CD8-positive, alpha-beta memory T cell (primary cell): ENCODE results near the gene SERHL2. TPM values are rescaled to one million over a fixed set of nuclear protein-coding genes. Genes with fewer than 3 reads are reported as not detected.
"Not testable (repeated sequence)": the region's sequence is repeated elsewhere in the genome, so short reads cannot be mapped to it uniquely, and the experiment has no call there.

Source experiments
- CTCF ChIA-PET: fragments of 350-600 bp; sonication (Branson Sonifier 250); formaldehyde crosslinking; loops from one replicate; lab custom pipeline; 2021; ENCODE audit warnings: antibody characterized with exemption; lab: Charles Lee
- POLR2A ChIA-PET: fragments of 350-600 bp; sonication (Branson Sonifier 250); formaldehyde crosslinking; loops from one replicate; lab custom pipeline; 2021; ENCODE audit warnings: antibody characterized with exemption; lab: Charles Lee
- DNase-seq, 5 donors: peaks; one replicate each; pipeline versions ENCODE4 v3.0.0 to v3.0.0-alpha.2; 2020 to 2022; ENCODE audit warnings: mixed read lengths in 1 of 5
- H3K27ac ChIP-seq: one replicate; pipeline ENCODE4 v1.7.0; 2013; ENCODE audit warnings: low read depth, mild to moderate bottlenecking, low read length, moderate library complexity
- H3K27me3 ChIP-seq: 2 replicates; pipeline ENCODE4 v1.7.0; 2013; ENCODE audit warnings: low read length, mild to moderate bottlenecking; ENCODE audit not compliant: insufficient read depth, poor library complexity, severe bottlenecking
- H3K36me3 ChIP-seq: 2 replicates; pipeline ENCODE4 v1.7.0; 2013; ENCODE audit warnings: mild to moderate bottlenecking, low read length, moderate library complexity; ENCODE audit not compliant: insufficient read depth
- H3K4me1 ChIP-seq: 2 replicates; pipeline ENCODE4 v1.7.0; 2013; ENCODE audit warnings: mild to moderate bottlenecking, low read length, moderate library complexity; ENCODE audit not compliant: insufficient read depth
- H3K4me3 ChIP-seq: 2 replicates; pipeline ENCODE4 v1.7.0; 2013; ENCODE audit warnings: mild to moderate bottlenecking, low read length
- H3K9me3 ChIP-seq: 2 replicates; pipeline ENCODE4 v1.7.0; 2013; ENCODE audit warnings: mild to moderate bottlenecking, low read length
- H3K27ac Mint-ChIP-seq, 8 donors: one replicate each; pipeline ENCODE4 v1.8.0; 2020 to 2021; ENCODE audit warnings: mixed read lengths in 8 of 8, mild to moderate bottlenecking in 6 of 8, inconsistent platforms in 3 of 8, moderate library complexity in 3 of 8
- H3K27me3 Mint-ChIP-seq, 2 donors: one replicate each; pipeline ENCODE4 v1.8.0; 2020 to 2021; ENCODE audit warnings: mixed read lengths in 2 of 2, mild to moderate bottlenecking in 1 of 2, moderate library complexity in 1 of 2
- H3K36me3 Mint-ChIP-seq, 3 donors: one replicate each; pipeline ENCODE4 v1.8.0; 2020 to 2021; ENCODE audit warnings: mixed read lengths in 3 of 3, inconsistent platforms in 1 of 3, mild to moderate bottlenecking in 1 of 3
- H3K4me1 Mint-ChIP-seq, 3 donors: one replicate each; pipeline ENCODE4 v1.8.0; 2020 to 2021; ENCODE audit warnings: mixed read lengths in 3 of 3, inconsistent platforms in 1 of 3, mild to moderate bottlenecking in 1 of 3
- H3K4me3 Mint-ChIP-seq, 7 donors: one replicate each; pipeline ENCODE4 v1.8.0; 2020 to 2021; ENCODE audit warnings: mixed read lengths in 7 of 7, mild to moderate bottlenecking in 6 of 7, moderate library complexity in 4 of 7, inconsistent platforms in 2 of 7
- H3K9me3 Mint-ChIP-seq, 5 donors: one replicate each; pipeline ENCODE4 v1.8.0; 2020 to 2022; ENCODE audit warnings: mixed read lengths in 5 of 5, mild to moderate bottlenecking in 3 of 5, moderate library complexity in 2 of 5, inconsistent platforms in 1 of 5
- polyA plus RNA-seq: library from polyadenylated mRNA; unstranded; fragments of 300-500 nt; fragmentation: Illumina TruSeq; gene quantifications from one replicate; pipeline ENCODE4 v1.2.3, GENCODE V29; 2021
- total RNA-seq, 2 experiments: library from RNA; stranded (reverse); gene quantifications; one replicate each; pipeline ENCODE4 v1.2.3, GENCODE V29; 2021

Gene SERHL2
- total and polyA plus RNA-seq, 3 experiments from 2014 or later: 0.60 to 1.4 (median 1.3) TPM

DNA sequence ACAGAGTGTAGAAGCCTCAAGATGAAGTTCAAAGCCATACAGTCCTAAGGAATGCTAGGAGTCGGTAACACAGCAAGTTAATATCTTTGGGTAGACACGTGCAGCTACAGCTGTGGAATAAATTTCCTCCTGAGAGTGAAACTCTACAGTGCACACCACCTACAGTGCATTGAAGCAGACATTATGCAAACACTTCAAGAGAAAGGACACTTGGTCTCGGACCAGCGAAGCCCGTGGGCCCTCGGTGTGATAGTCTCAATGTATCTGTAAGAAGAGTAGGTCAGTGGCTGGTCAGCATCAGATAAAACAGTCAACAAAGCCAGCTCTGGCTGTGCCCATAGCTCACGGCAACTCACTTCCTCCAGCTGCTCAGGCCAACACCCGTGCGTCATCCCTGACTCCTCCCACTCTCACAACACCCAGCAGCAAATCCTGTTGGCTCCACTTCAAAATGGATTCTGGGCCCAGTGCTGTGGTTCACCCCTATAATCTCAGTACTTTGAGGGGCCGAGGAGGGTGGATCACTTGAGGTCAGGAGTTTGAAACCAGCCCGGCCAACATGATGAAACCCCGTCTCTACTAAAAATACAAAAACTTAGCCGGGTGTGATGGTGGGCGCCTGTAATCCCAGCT, 16.4 kb upstream of the SERHL2 start:
- H3K4me1 ChIP-seq, H3K4me3 Mint-ChIP-seq, H3K27ac ChIP-seq, H3K9me3 ChIP-seq, H3K36me3 ChIP-seq, POLR2A ChIA-PET, H3K27me3 ChIP-seq, H3K9me3 Mint-ChIP-seq, H3K27me3 Mint-ChIP-seq, H3K4me3 ChIP-seq, H3K36me3 Mint-ChIP-seq, DNase-seq: not testable (repeated sequence)
- peaks cover 11 to 17% (median 11%) of the 10 kb centered on the region in 3 donors for H3K4me1 Mint-ChIP-seq
- H3K27ac Mint-ChIP-seq: peak overlapping the region in 2 of 8 donors; percentile 14 to 64
- CTCF ChIA-PET: interaction anchor here (1.2 kb wide), 1 partner anchor 7 kb away, joined by 3 read pairs; no protein-coding TSS in a partner anchor

DNA sequence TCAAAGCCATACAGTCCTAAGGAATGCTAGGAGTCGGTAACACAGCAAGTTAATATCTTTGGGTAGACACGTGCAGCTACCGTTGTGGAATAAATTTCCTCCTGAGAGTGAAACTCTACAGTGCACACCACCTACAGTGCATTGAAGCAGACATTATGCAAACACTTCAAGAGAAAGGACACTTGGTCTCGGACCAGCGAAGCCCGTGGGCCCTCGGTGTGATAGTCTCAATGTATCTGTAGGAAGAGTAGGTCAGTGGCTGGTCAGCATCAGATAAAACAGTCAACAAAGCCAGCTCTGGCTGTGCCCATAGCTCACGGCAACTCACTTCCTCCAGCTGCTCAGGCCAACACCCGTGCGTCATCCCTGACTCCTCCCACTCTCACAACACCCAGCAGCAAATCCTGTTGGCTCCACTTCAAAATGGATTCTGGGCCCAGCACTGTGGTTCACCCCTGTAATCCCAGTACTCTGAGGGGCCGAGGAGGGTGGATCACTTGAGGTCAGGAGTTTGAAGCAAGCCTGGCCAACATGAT, 14.5 kb upstream of the SERHL2 start:
- H3K9me3 ChIP-seq, H3K9me3 Mint-ChIP-seq, H3K4me3 Mint-ChIP-seq, H3K27me3 Mint-ChIP-seq, H3K27ac ChIP-seq, H3K4me1 ChIP-seq, H3K27ac Mint-ChIP-seq, H3K4me3 ChIP-seq, H3K27me3 ChIP-seq, POLR2A ChIA-PET, H3K4me1 Mint-ChIP-seq, H3K36me3 ChIP-seq, H3K36me3 Mint-ChIP-seq, CTCF ChIA-PET, DNase-seq: not testable (repeated sequence)

DNA sequence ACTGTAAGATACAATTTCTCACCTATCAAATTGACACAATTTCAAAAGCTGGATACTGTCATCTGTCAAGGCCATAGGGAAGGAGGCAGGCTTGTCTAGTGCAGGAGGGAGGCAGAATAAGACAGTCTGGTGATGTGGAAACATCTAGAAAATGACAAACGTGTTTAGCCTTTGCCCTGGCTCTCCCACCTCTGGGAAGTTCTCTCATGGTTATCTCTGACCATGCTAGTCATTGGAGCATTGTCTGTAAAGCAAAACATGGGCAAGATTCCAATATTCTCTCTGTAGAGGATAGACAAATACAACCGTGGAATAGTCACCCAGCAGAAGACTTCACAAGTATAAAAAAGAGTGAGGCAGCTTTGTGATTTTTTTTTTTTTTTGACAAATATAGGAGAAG, 9.1 kb upstream of the SERHL2 start:
- Histone ChIP-seq H3K27ac (no peak overlapping the region), H3K36me3 (no peaks in the 10 kb centered on the region), H3K9me3 (no peaks in the 10 kb centered on the region), H3K4me3 (no peak overlapping the region), H3K4me1 (no peaks in the 10 kb centered on the region), H3K27me3 (no peaks in the 10 kb centered on the region)
- Mint-ChIP-seq H3K36me3 (no peaks in the 10 kb centered on the region), H3K9me3 (no peaks in the 10 kb centered on the region), H3K27me3 (peaks cover 0 to 1% of the 10 kb centered on the region in 2 donors), H3K4me3 (no peak overlapping the region), H3K4me1 (no peaks in the 10 kb centered on the region), H3K27ac (no peak overlapping the region)
- no peak for DNase-seq
- ChIA-PET POLR2A (no interaction called here), CTCF (interaction anchor here (0.7 to 1.1 kb wide), 2 partner anchors 8 to 11 kb away, joined by 3 read pairs; no protein-coding TSS in a partner anchor)

DNA sequence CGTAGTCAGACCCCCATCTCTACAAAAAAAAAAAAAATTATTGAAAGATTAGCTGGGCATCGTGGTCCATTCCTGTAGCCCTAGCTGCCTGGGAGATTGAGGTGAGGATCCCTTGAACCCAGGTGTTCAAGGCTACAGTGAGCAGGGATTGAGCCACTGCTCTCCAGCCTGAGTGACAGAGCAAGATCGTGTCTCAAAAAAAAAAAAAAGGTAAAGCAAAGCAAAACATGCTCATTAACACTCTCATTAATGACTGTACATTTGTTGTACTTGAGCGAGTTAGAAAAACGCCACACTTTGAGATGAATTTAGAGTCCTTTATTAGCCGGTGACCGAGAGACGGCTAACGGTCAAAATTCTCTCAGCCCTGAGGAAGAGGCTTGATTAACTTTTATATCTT, 6.2 kb upstream of the SERHL2 start:
- Histone ChIP-seq H3K4me1 (peaks cover 3% of the 10 kb centered on the region), H3K27me3 (no peaks in the 10 kb centered on the region), H3K4me3 (no peak overlapping the region), H3K9me3 (no peaks in the 10 kb centered on the region), H3K27ac (no peak overlapping the region), H3K36me3 (no peaks in the 10 kb centered on the region)
- no peaks in the 10 kb centered on the region for H3K36me3 Mint-ChIP-seq
- POLR2A ChIA-PET: no interaction called here
- CTCF ChIA-PET: no interaction called here
- H3K4me1 Mint-ChIP-seq: peaks cover 8 to 13% (median 12%) of the 10 kb centered on the region in 3 donors
- DNase-seq: no peak
- no peaks in the 10 kb centered on the region for H3K9me3 Mint-ChIP-seq
- H3K27me3 Mint-ChIP-seq: peaks cover 0 to 1% of the 10 kb centered on the region in 2 donors
- H3K4me3 Mint-ChIP-seq: no peak overlapping the region
- H3K27ac Mint-ChIP-seq: no peak overlapping the region

DNA sequence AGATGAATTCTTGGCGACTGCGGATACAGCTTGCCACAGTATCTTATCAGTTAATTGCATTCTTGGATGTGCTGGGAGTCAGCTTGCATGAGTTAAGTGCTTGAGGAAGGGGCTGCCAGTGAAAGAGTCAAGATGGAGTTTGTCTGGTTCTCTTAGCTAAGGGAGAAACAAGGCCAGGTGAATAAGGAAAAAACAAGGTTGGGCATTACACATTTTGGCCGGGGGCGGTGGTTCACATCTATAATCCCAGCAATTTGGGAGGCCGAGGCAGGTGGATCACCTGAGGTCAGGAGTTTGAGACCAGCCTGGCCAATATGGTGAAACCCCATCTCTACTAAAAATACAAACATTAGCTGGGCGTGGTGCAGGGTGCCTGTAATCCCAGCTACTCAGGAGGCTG, 5.6 kb upstream of the SERHL2 start:
- CTCF ChIA-PET, POLR2A ChIA-PET: not testable (repeated sequence)

DNA sequence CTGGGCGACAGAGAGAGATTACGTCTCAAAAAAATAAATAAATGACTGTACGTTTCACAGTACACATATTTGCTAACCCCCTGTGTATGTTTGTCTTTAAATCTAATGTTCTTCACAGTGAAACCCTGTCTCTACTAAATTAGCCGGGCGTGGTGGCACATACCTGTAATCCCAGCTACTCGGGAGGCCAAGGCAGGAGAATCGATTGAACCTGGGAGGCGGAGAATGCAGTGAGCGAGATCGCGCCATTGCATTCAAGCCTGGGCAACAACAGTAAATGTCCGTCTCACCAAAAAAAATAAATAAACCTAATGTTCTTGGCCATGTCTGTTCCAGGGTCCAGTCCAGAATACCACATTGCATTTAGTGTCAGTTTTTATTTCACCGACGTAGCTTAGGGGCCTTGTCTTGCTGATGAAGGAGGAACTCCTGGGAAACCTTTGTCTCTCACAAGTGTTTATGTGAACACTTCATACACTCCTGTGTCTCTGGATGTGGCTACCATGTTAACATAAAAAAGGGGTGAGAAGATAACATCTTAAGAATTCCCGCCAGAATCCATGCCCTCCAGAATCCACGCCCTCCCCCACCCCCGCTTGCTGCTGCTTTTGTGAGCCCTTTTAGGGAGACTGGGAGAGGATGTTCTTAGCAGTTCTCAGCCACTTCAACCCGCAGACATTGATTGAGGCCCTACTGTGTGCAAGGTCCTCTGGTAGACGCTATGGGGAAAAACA, 5.0 kb upstream of the SERHL2 start:
- no peaks in the 10 kb centered on the region for H3K9me3 Mint-ChIP-seq
- H3K4me3 ChIP-seq: no peak overlapping the region
- H3K27ac Mint-ChIP-seq: peak overlapping the region in 2 of 8 donors; percentile 21 to 76
- no peak overlapping the region for H3K4me3 Mint-ChIP-seq
- H3K36me3 ChIP-seq: no peaks in the 10 kb centered on the region
- H3K36me3 Mint-ChIP-seq: no peaks in the 10 kb centered on the region
- H3K27me3 Mint-ChIP-seq: peaks cover 0 to 1% of the 10 kb centered on the region in 2 donors
- peaks cover 11 to 19% (median 12%) of the 10 kb centered on the region in 3 donors for H3K4me1 Mint-ChIP-seq
- no peak overlapping the region for H3K27ac ChIP-seq
- no peaks in the 10 kb centered on the region for H3K9me3 ChIP-seq
- H3K27me3 ChIP-seq: no peaks in the 10 kb centered on the region
- DNase-seq: no peak
- ChIA-PET CTCF (no interaction called here), POLR2A (no interaction called here)
- H3K4me1 ChIP-seq: peaks cover 11% of the 10 kb centered on the region

More for the DNA sequence above, 5.6 kb upstream of the SERHL2 start:
- not testable (repeated sequence) for H3K27me3 ChIP-seq, H3K9me3 ChIP-seq, DNase-seq, H3K27me3 Mint-ChIP-seq, H3K4me3 ChIP-seq, H3K4me3 Mint-ChIP-seq, H3K27ac ChIP-seq, H3K9me3 Mint-ChIP-seq, H3K36me3 ChIP-seq, H3K4me1 ChIP-seq, H3K36me3 Mint-ChIP-seq
- peak overlapping the region in 2 of 8 donors; percentile 40 to 56 for H3K27ac Mint-ChIP-seq
- H3K4me1 Mint-ChIP-seq: peaks cover 10 to 17% (median 12%) of the 10 kb centered on the region in 3 donors

DNA sequence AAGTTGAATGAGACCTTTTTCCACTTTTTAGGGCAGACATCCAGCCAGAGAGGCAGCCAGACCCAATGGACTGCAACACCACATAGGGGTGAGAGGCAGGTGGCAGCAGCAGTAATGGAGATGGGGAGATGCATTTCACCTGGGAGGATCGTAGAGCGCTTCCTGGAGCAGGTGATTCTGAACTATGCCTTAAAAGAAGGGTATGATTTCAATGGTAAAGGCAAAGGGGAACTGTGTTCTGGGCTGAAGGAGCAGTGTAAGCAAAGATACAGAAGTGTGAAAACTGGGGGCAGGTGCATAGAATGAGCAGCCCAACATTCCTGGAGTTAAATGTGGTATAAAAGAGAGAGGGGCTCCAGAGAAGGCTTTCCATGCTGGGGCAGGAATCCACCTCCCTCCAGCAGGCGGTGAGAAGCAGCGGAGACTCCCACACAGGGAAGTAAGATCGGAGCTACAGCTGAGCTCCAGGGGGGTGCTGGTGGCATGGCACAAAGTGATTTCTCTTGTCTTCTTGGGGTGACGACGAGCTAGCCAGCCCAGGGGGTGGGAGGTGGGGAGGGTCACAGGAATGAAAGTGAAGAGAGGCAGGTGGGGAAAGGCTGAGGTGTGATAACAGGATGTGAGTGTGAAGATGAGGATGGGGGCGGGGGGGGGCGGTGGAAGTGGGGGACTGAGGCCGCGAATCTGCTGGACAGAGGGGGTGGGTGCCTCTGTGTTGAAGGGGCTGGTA, 4.3 kb upstream of the SERHL2 start:
- Mint-ChIP-seq H3K27ac (peak overlapping the region in 3 of 8 donors; percentile 27 to 83 (median 76)), H3K4me1 (peaks cover 12 to 24% (median 12%) of the 10 kb centered on the region in 3 donors), H3K27me3 (peaks cover 0 to 1% of the 10 kb centered on the region in 2 donors), H3K4me3 (peak overlapping the region in 1 of 7 donors; percentile 10), H3K36me3 (no peaks in the 10 kb centered on the region), H3K9me3 (no peaks in the 10 kb centered on the region)
- no peak for DNase-seq
- CTCF ChIA-PET: interaction anchor here (1.1 kb wide), 1 partner anchor 105 kb away, joined by 3 read pairs; no protein-coding TSS in a partner anchor
- H3K27ac ChIP-seq: no peak overlapping the region
- H3K36me3 ChIP-seq: no peaks in the 10 kb centered on the region
- H3K4me3 ChIP-seq: no peak overlapping the region
- H3K4me1 ChIP-seq: peaks cover 17% of the 10 kb centered on the region
- no peaks in the 10 kb centered on the region for H3K27me3 ChIP-seq
- POLR2A ChIA-PET: interaction anchor here (1.3 kb wide), 1 partner anchor 16 kb away, joined by 4 read pairs; no protein-coding TSS in a partner anchor
- H3K9me3 ChIP-seq: no peaks in the 10 kb centered on the region
